Astrocyte of the spinal cord (primary cell): ENCODE data around the gene AFF4.

Experiments
- DNase-seq: peaks from one replicate; pipeline ENCODE4 v3.0.0; 2011; ENCODE audit warnings: low read depth, low spot score
- H3K4me3 ChIP-seq: 2 replicates; pipeline ENCODE4 v1.5.1; 2011; ENCODE audit warnings: low read depth, mild to moderate bottlenecking, low read length, moderate library complexity
- CTCF ChIP-seq: IDR thresholded peaks from 2 replicates; pipeline ENCODE4 v1.5.1; 2012; ENCODE audit warnings: low read depth, mild to moderate bottlenecking, low read length, inconsistent platforms
- in situ Hi-C: cut with HindIII; loops from 2 replicates; pipeline ENCODE4 v1.10.0; 2017; ENCODE audit warnings: low sequenced_read_pairs

Gene AFF4

GRCh38 chr5:132839426-132840301, 123.8 kb downstream of the AFF4 start:
- no peak overlapping the region for H3K4me3 ChIP-seq
- in situ Hi-C loops = no loop called here
- no peak for TF ChIP-seq CTCF
- peak; percentile 77 for DNase-seq

GRCh38 chr5:132838516-132839282, 124.7 kb downstream of the AFF4 start:
- TF ChIP-seq CTCF = no peak
- no peak overlapping the region for H3K4me3 ChIP-seq
- no peak for DNase-seq
- in situ Hi-C loops = no loop called here

GRCh38 chr5:132837868-132838267, 125.6 kb downstream of the AFF4 start:
- in situ Hi-C loops = no loop called here
- DNase-seq = no peak
- no peak overlapping the region for H3K4me3 ChIP-seq
- TF ChIP-seq CTCF = no peak

- H3K4me3 ChIP-seq = no peak overlapping the region
- in situ Hi-C loops = no loop called here
- DNase-seq = no peak
- no peak for TF ChIP-seq CTCF
These were observed 126.6 kb downstream of the AFF4 start for GRCh38 chr5:132836852-132837251.

GRCh38 chr5:132834057-132834456, 129.4 kb downstream of the AFF4 start:
- no peak for TF ChIP-seq CTCF
- in situ Hi-C loops = no loop called here
- DNase-seq = no peak
- no peak overlapping the region for H3K4me3 ChIP-seq

GRCh38 chr5:132832612-132833011, 130.8 kb downstream of the AFF4 start:
- no peak for DNase-seq
- no peak overlapping the region for H3K4me3 ChIP-seq
- TF ChIP-seq CTCF = no peak
- in situ Hi-C loops = no loop called here
